HCEC 1CT (cell line): ENCODE measurements around the gene RYR3.
A peak's percentile ranks its signal among the peaks of the same experiment; 100 is the strongest.
"Not testable (repeated sequence)": the region's sequence is repeated elsewhere in the genome, so short reads cannot be mapped to it uniquely, and the experiment has no call there.

Experiments
- DNase-seq: peaks from one replicate; pipeline ENCODE4 v3.0.0-alpha.2; 2017

The RYR3 gene

GRCh38 chr15:33788906-33789540 is 478.3 kb downstream of the RYR3 start:
- DNase-seq, result peak; percentile 4

GRCh38 chr15:33794453-33794852 is 483.7 kb downstream of the RYR3 start:
- no peak for DNase-seq

GRCh38 chr15:33795070-33795469 is 484.3 kb downstream of the RYR3 start:
- no peak for DNase-seq

- DNase-seq, result no peak
Measured at GRCh38 chr15:33797651-33798050, 486.9 kb downstream of the RYR3 start.

- DNase-seq, result no peak
Measured at GRCh38 chr15:33801954-33802353, 491.2 kb downstream of the RYR3 start.

GRCh38 chr15:33807665-33808064 is 496.9 kb downstream of the RYR3 start:
- DNase-seq, result no peak

GRCh38 chr15:33808720-33809457 is 498.1 kb downstream of the RYR3 start:
- DNase-seq, result no peak

- DNase-seq, result no peak
Measured at GRCh38 chr15:33810073-33810595, 499.4 kb downstream of the RYR3 start.

- DNase-seq, result no peak
Measured at GRCh38 chr15:33810806-33811205, 500.0 kb downstream of the RYR3 start.

GRCh38 chr15:33813891-33814290 is 503.1 kb downstream of the RYR3 start:
- DNase-seq, result no peak

- not testable (repeated sequence) for DNase-seq
Measured at GRCh38 chr15:33819499-33819898, 508.7 kb downstream of the RYR3 start.

- DNase-seq, result no peak
Measured at GRCh38 chr15:33822479-33822878, 511.7 kb downstream of the RYR3 start.

- DNase-seq, result no peak
Measured at GRCh38 chr15:33823119-33823518, 512.4 kb downstream of the RYR3 start.

- DNase-seq, result no peak
Measured at GRCh38 chr15:33825453-33825852, 514.7 kb downstream of the RYR3 start.

- DNase-seq, result no peak
Measured at GRCh38 chr15:33826201-33826600, 515.4 kb downstream of the RYR3 start.

- no peak for DNase-seq
Measured at GRCh38 chr15:33830351-33830750, 519.6 kb downstream of the RYR3 start.

GRCh38 chr15:33831646-33832045 is 520.9 kb downstream of the RYR3 start:
- no peak for DNase-seq

- DNase-seq, result no peak
Measured at GRCh38 chr15:33834892-33835743, 524.4 kb downstream of the RYR3 start.

- no peak for DNase-seq
Measured at GRCh38 chr15:33837294-33837693, 526.5 kb downstream of the RYR3 start.

- DNase-seq, result no peak
Measured at GRCh38 chr15:33839540-33839939, 528.8 kb downstream of the RYR3 start.

- no peak for DNase-seq
Measured at GRCh38 chr15:33840615-33841014, 529.8 kb downstream of the RYR3 start.

- no peak for DNase-seq
Measured at GRCh38 chr15:33844186-33844585, 533.4 kb downstream of the RYR3 start.

GRCh38 chr15:33844597-33844996 is 533.8 kb downstream of the RYR3 start:
- DNase-seq, result no peak

- no peak for DNase-seq
Measured at GRCh38 chr15:33846142-33846541, 535.4 kb downstream of the RYR3 start.
